Smooth muscle cell (in vitro differentiated cells): ENCODE results near the gene ETV1. TPM values are rescaled to one million over a fixed set of nuclear protein-coding genes. Genes with fewer than 3 reads are reported as not detected.
A peak's percentile ranks its signal among the peaks of the same experiment; 100 is the strongest.

Experiments used
- DNase-seq: peaks from one replicate; lab custom pipeline; 2025; ENCODE audit not compliant: unreplicated experiment; lab: John Stamatoyannopoulos, UW
- H2AFZ ChIP-seq: fragments of 200-600 bp; sonication (generic); 2 replicates; pipeline ENCODE4 v1.6.0; 2016; ENCODE audit warnings: antibody characterized with exemption, low read depth, mild to moderate bottlenecking
- H3F3A ChIP-seq: fragments of 200-600 bp; sonication (generic); 2 replicates; pipeline ENCODE4 v1.6.0; 2017; ENCODE audit warnings: antibody characterized with exemption, low read depth
- H3K27ac ChIP-seq: fragments of 200-600 bp; sonication (generic); 2 replicates; pipeline ENCODE4 v1.5.1; 2016; ENCODE audit warnings: low read depth, mild to moderate bottlenecking
- H3K27me3 ChIP-seq: fragments of 200-600 bp; sonication (generic); 2 replicates; pipeline ENCODE4 v1.6.1; 2016; ENCODE audit warnings: low read depth, mild to moderate bottlenecking
- H3K36me3 ChIP-seq: fragments of 200-600 bp; sonication (generic); 2 replicates; pipeline ENCODE4 v1.5.1; 2016; ENCODE audit warnings: low read depth
- H3K4me1 ChIP-seq: fragments of 200-600 bp; sonication (generic); 2 replicates; pipeline ENCODE4 v1.5.1; 2016; ENCODE audit warnings: low read depth
- H3K4me2 ChIP-seq: fragments of 200-600 bp; sonication (generic); 2 replicates; pipeline ENCODE4 v1.6.0; 2016; ENCODE audit warnings: mild to moderate bottlenecking
- H3K4me3 ChIP-seq: fragments of 200-600 bp; sonication (generic); 2 replicates; pipeline ENCODE4 v1.5.1; 2016; ENCODE audit warnings: mild to moderate bottlenecking
- H3K79me2 ChIP-seq: fragments of 200-600 bp; sonication (generic); 2 replicates; pipeline ENCODE4 v1.6.0; 2016; ENCODE audit warnings: low read depth, mild to moderate bottlenecking
- H3K9ac ChIP-seq: fragments of 200-600 bp; sonication (generic); 2 replicates; pipeline ENCODE4 v1.6.0; 2016; ENCODE audit warnings: low read depth
- H3K9me3 ChIP-seq: fragments of 200-600 bp; sonication (generic); replicated peaks from 2 replicates; pipeline ENCODE4 v1.5.1; 2016; ENCODE audit warnings: low read depth
- H4K20me1 ChIP-seq: fragments of 200-600 bp; sonication (generic); 2 replicates; pipeline ENCODE4 v1.6.0; 2016; ENCODE audit warnings: low read depth
- CTCF ChIP-seq: fragments of 200-600 bp; sonication (generic); IDR thresholded peaks from 2 replicates; pipeline ENCODE4 v1.5.1; 2017; ENCODE audit warnings: borderline replicate concordance, mild to moderate bottlenecking, antibody characterized with exemption; ENCODE audit not compliant: insufficient read depth, poor library complexity, severe bottlenecking
- WGBS: methylation state at CpG from one replicate; pipeline ENCODE4 v1.1.7; 2016; ENCODE audit warnings: low lambda C conversion rate; 5-methylcytosine and 5-hydroxymethylcytosine counted together
- polyA plus RNA-seq: library from polyadenylated mRNA; unstranded; fragments of >200 nt; fragmentation: Nextera tagmentation; extraction: Ambion mirVana; gene quantifications from 2 replicates; pipeline ENCODE4 v1.2.1, GENCODE V29; 2016
- total RNA-seq: library from RNA; depleted of rRNA; stranded (reverse); fragments of >200 nt; gene quantifications from 2 replicates; pipeline ENCODE4 v1.2.3, GENCODE V29; 2014

Gene ETV1
- total and polyA plus RNA-seq, 2 experiments from 2014 or later: 24.3 to 27.8 TPM

DNA sequence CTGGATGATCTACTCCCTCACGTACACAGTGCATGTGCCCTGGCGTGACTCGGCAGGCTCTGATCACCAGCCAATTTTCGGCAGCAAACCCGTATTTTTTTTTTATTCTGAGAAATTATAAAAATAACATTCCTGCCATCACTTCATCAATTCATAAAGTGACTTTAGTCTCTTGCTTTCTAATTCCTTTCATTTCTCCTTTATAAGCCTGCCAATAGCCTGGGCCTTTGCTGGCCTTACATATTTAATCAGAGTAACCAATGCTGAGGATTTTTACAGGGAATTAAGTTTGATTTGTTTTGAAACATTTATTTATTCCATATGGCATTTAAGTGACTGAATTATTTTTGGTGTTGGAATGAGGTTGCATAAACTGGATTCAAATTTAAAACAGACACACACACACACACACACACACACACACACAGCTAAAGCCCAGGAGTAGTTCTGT, 140.8 kb downstream of the ETV1 start:
- no peak for DNase-seq
- H3K4me3 ChIP-seq: no peak overlapping the region
- H3K4me1 ChIP-seq: peaks cover 34% of the 10 kb centered on the region
- H3K27me3 ChIP-seq: no peaks in the 10 kb centered on the region
- H3K79me2 ChIP-seq: no peaks in the 10 kb centered on the region
- 98% methylated on average over 5 of the region's 5 CpGs for WGBS
- H3K36me3 ChIP-seq: no peaks in the 10 kb centered on the region
- no peak overlapping the region for H3K4me2 ChIP-seq
- H3K9me3 ChIP-seq: no peaks in the 10 kb centered on the region
- H3F3A ChIP-seq: peaks cover 7% of the 10 kb centered on the region
- H3K9ac ChIP-seq: no peak overlapping the region
- H2AFZ ChIP-seq: peak overlapping the region; percentile 41
- H4K20me1 ChIP-seq: no peaks in the 10 kb centered on the region
- TF ChIP-seq CTCF: no peak
- peak overlapping the region; percentile 91 for H3K27ac ChIP-seq

GRCh38 chr7:13846386-13846785, 143.1 kb downstream of the ETV1 start:
- TF ChIP-seq CTCF: no peak
- Histone ChIP-seq H3K4me3 (no peak overlapping the region), H3K4me1 (peaks cover 26% of the 10 kb centered on the region), H3K36me3 (no peaks in the 10 kb centered on the region), H3K79me2 (no peaks in the 10 kb centered on the region), H2AFZ (no peak overlapping the region), H3K9ac (no peak overlapping the region), H3F3A (peaks cover 7% of the 10 kb centered on the region), H3K27me3 (no peaks in the 10 kb centered on the region), H3K27ac (no peak overlapping the region), H4K20me1 (no peaks in the 10 kb centered on the region), H3K4me2 (no peak overlapping the region), H3K9me3 (no peaks in the 10 kb centered on the region)
- 88% methylated on average over 4 of the region's 4 CpGs for WGBS
- no peak for DNase-seq

- no peak overlapping the region for H3K4me3 ChIP-seq
- no peaks in the 10 kb centered on the region for H3K36me3 ChIP-seq
- H3K4me2 ChIP-seq: no peak overlapping the region
- H3K9ac ChIP-seq: no peak overlapping the region
- DNase-seq: no peak
- no peak overlapping the region for H2AFZ ChIP-seq
- H3K27me3 ChIP-seq: no peaks in the 10 kb centered on the region
- 87% methylated on average over 3 of the region's 3 CpGs for WGBS
- TF ChIP-seq CTCF: no peak
- H3K4me1 ChIP-seq: peaks cover 20% of the 10 kb centered on the region
- H3F3A ChIP-seq: peaks cover 7% of the 10 kb centered on the region
- no peaks in the 10 kb centered on the region for H3K79me2 ChIP-seq
- H3K9me3 ChIP-seq: no peaks in the 10 kb centered on the region
- no peaks in the 10 kb centered on the region for H4K20me1 ChIP-seq
- no peak overlapping the region for H3K27ac ChIP-seq
Measured at GRCh38 chr7:13845601-13846000, 143.9 kb downstream of the ETV1 start.

DNA sequence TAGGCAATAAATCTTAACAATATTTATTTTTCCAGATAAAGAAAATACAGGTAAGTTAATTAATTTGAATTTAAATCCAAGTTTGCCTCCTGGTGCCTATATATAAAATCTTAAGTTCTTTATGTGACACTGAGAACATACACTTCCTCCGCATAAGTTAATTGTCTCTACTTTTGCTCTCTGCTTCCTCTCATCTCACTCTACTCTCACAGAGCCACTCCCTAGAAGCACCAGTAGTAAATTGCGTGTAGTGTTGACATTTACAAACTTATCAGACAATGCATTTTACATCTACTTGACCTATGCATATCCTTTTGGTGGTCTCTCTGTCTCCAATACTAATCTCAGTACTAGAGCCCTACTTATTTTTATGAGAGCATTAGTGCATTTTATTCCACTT, 144.5 kb downstream of the ETV1 start:
- no peak for DNase-seq
- Histone ChIP-seq H2AFZ (no peak overlapping the region), H3K36me3 (no peaks in the 10 kb centered on the region), H3F3A (peaks cover 7% of the 10 kb centered on the region), H3K4me1 (peaks cover 16% of the 10 kb centered on the region), H4K20me1 (no peaks in the 10 kb centered on the region), H3K27me3 (no peaks in the 10 kb centered on the region), H3K4me2 (no peak overlapping the region), H3K9me3 (no peaks in the 10 kb centered on the region), H3K9ac (no peak overlapping the region), H3K27ac (no peak overlapping the region), H3K4me3 (no peak overlapping the region), H3K79me2 (no peaks in the 10 kb centered on the region)
- 94% methylated on average over 2 of the region's 2 CpGs for WGBS
- no peak for TF ChIP-seq CTCF
